IMR-90 (cell line): ENCODE data around the gene OR8D1.

Experiments used
- CHD1 ChIP-seq: IDR thresholded peaks from 2 replicates; pipeline ENCODE4 v1.6.1; 2012; ENCODE audit warnings: low read depth, low read length, improper control_type of control experiment
- ELK1 ChIP-seq: fragments of 150-350 bp; IDR thresholded peaks from 2 replicates; pipeline ENCODE4 v1.6.1; 2016; ENCODE audit warnings: low read depth, mild to moderate bottlenecking, low read length, moderate library complexity, borderline replicate concordance
- FOS ChIP-seq: fragments of 150-350 bp; IDR thresholded peaks from 2 replicates; pipeline ENCODE4 v1.6.1; 2016; ENCODE audit warnings: low read depth, low read length
- POLR2A ChIP-seq: IDR thresholded peaks from 2 replicates; pipeline ENCODE4 v1.6.1; 2012; ENCODE audit warnings: mild to moderate bottlenecking, low read depth, low read length
- RFX5 ChIP-seq: IDR thresholded peaks from 2 replicates; pipeline ENCODE4 v1.8.0; 2012; ENCODE audit warnings: low read depth, mild to moderate bottlenecking, low read length, moderate library complexity
- TF ChIP-seq, protein P1 (sequence below): conservative IDR thresholded peaks from 2 replicates; pipeline ENCODE4 v1.5.1; 2012; ENCODE audit warnings: mild to moderate bottlenecking, low read depth, low read length, improper control_type of control experiment
- TF ChIP-seq, protein P2 (sequence below): fragments of 150-350 bp; IDR thresholded peaks from 2 replicates; pipeline ENCODE4 v1.6.1; 2017; ENCODE audit warnings: mild to moderate bottlenecking, antibody characterized with exemption, low read length, low read depth

- no peak for TF ChIP-seq RFX5
- no peak for TF ChIP-seq POLR2A
- TF ChIP-seq, protein P1, sequence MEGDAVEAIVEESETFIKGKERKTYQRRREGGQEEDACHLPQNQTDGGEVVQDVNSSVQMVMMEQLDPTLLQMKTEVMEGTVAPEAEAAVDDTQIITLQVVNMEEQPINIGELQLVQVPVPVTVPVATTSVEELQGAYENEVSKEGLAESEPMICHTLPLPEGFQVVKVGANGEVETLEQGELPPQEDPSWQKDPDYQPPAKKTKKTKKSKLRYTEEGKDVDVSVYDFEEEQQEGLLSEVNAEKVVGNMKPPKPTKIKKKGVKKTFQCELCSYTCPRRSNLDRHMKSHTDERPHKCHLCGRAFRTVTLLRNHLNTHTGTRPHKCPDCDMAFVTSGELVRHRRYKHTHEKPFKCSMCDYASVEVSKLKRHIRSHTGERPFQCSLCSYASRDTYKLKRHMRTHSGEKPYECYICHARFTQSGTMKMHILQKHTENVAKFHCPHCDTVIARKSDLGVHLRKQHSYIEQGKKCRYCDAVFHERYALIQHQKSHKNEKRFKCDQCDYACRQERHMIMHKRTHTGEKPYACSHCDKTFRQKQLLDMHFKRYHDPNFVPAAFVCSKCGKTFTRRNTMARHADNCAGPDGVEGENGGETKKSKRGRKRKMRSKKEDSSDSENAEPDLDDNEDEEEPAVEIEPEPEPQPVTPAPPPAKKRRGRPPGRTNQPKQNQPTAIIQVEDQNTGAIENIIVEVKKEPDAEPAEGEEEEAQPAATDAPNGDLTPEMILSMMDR = no peak
- TF ChIP-seq CHD1 = no peak
- TF ChIP-seq ELK1 = no peak
- TF ChIP-seq, protein P2, sequence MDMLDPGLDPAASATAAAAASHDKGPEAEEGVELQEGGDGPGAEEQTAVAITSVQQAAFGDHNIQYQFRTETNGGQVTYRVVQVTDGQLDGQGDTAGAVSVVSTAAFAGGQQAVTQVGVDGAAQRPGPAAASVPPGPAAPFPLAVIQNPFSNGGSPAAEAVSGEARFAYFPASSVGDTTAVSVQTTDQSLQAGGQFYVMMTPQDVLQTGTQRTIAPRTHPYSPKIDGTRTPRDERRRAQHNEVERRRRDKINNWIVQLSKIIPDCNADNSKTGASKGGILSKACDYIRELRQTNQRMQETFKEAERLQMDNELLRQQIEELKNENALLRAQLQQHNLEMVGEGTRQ = no peak
- TF ChIP-seq FOS = no peak
These were observed 28.0 kb downstream of the OR8D1 start for GRCh38 chr11:124285610-124286344.
